K562 (cell line): ENCODE results near the gene TBC1D3K. TPM values are rescaled to one million over a fixed set of nuclear protein-coding genes. Genes with fewer than 3 reads are reported as not detected.
"Not testable (repeated sequence)": the region's sequence is repeated elsewhere in the genome, so short reads cannot be mapped to it uniquely, and the experiment has no call there.

ENCODE experiments used
- ATAC-seq: fragments of 200-7000 bp; cut with Tn5 transposase; 3 replicates; pipeline ENCODE4 v1.9.1; 2020; ENCODE audit warnings: moderate library complexity
- BruUV-seq: library from RNA; stranded (reverse); fragments of 400-500 nt; replicated peaks from 2 replicates; lab custom pipeline; 2021; lab: Mats Ljungman, UMichigan
- CTCF ChIA-PET: fragments of 300-600 bp; formaldehyde crosslinking; extraction: SDS; loops from one replicate; lab custom pipeline; 2021; ENCODE audit warnings: low intra/inter-chr PET ratio; lab: Yijun Ruan, JAX
- POLR2A ChIA-PET: fragments of 300-600, 350-650 bp; sonication (Branson Sonifier 250); formaldehyde crosslinking; extraction: SDS; loops from one replicate; lab custom pipeline; 2021; ENCODE audit warnings: antibody characterized with exemption, inconsistent platforms; lab: Yijun Ruan, JAX
- DNase-seq, 4 experiments: peaks; one replicate each; pipeline versions ENCODE4 v3.0.0 to v3.0.0-alpha.2; 2011 to 2018; ENCODE audit warnings: low spot score in 3 of 4, mixed read lengths in 3 of 4; ENCODE audit errors: extremely low read depth in 1 of 4
- FAIRE-seq: peaks from 2 replicates; lab custom pipeline; 2011; peaks lifted over from hg19 to GRCh38; lab: Jason Lieb, UNC
- H2AFZ ChIP-seq: 2 replicates; pipeline ENCODE4 v1.6.0; 2011; ENCODE audit warnings: low read depth, low read length, control low read depth, inconsistent platforms
- H3K27ac ChIP-seq: fragments of 200-600 bp; 3 replicates; pipeline ENCODE4 v1.8.0; 2011; ENCODE audit warnings: low read depth, mild to moderate bottlenecking, control low read depth, inconsistent platforms, low read length, moderate library complexity, mixed read lengths; ENCODE audit errors: extremely low read depth
- H3K27me3 ChIP-seq, 2 experiments: fragments of 300-600 bp in 1 of 2; 2 replicates in 1 of 2; 3 replicates in 1 of 2; pipeline versions ENCODE4 v1.6.0 to v1.8.0; 2011; ENCODE audit warnings: inconsistent platforms in 2 of 2, low read length in 2 of 2, mild to moderate bottlenecking in 1 of 2, mixed read lengths in 1 of 2, moderate library complexity in 1 of 2; ENCODE audit not compliant: control insufficient read depth in 2 of 2, insufficient read depth in 2 of 2
- H3K36me3 ChIP-seq: fragments of 300-600 bp; 3 replicates; pipeline ENCODE4 v1.8.0; 2011; ENCODE audit warnings: mild to moderate bottlenecking, low read length, inconsistent platforms; ENCODE audit not compliant: control insufficient read depth, insufficient read depth
- H3K4me1 ChIP-seq, 2 experiments: fragments of 200-600 bp in 1 of 2; replicated peaks in 1 of 2; 2 replicates in 1 of 2; 3 replicates in 1 of 2; pipeline versions ENCODE4 v1.5.1 to v1.8.0; 2011; ENCODE audit warnings: inconsistent platforms in 2 of 2, low read length in 2 of 2, mild to moderate bottlenecking in 1 of 2, mixed read lengths in 1 of 2, moderate library complexity in 1 of 2; ENCODE audit not compliant: control insufficient read depth in 2 of 2, insufficient read depth in 2 of 2
- H3K4me2 ChIP-seq: 2 replicates; pipeline ENCODE4 v1.6.1; 2011; ENCODE audit warnings: low read length, control low read depth, inconsistent platforms, mixed read lengths; ENCODE audit not compliant: insufficient read depth
- H3K4me3 ChIP-seq: fragments of 200-600 bp; sonication (generic), shearing (Covaris generic); 2 replicates; pipeline ENCODE4 v1.5.1; 2016; ENCODE audit warnings: control low read depth, inconsistent platforms
- H3K79me2 ChIP-seq: fragments of 200-600 bp; 3 replicates; pipeline ENCODE4 v1.8.0; 2011; ENCODE audit warnings: low read length, inconsistent platforms; ENCODE audit not compliant: control insufficient read depth, insufficient read depth
- H3K9ac ChIP-seq, 2 experiments: 2 replicates each; pipeline versions ENCODE4 v1.6.0 to v1.6.1; 2011; ENCODE audit warnings: low read depth in 2 of 2, low read length in 2 of 2, control low read depth in 1 of 2, inconsistent platforms in 1 of 2, mild to moderate bottlenecking in 1 of 2, mixed read lengths in 1 of 2; ENCODE audit not compliant: insufficient read depth in 1 of 2
- H3K9me1 ChIP-seq: one replicate; pipeline ENCODE4 v1.6.0; 2011; ENCODE audit warnings: inconsistent platforms, mild to moderate bottlenecking, low read length, moderate library complexity; ENCODE audit not compliant: control insufficient read depth, insufficient read depth
- H3K9me3 ChIP-seq: replicated peaks from 2 replicates; pipeline ENCODE4 v1.5.1; 2011; ENCODE audit warnings: low read depth, low read length, inconsistent platforms; ENCODE audit not compliant: control insufficient read depth, insufficient read depth
- H4K20me1 ChIP-seq: replicated peaks from 2 replicates; pipeline ENCODE4 v1.6.1; 2011; ENCODE audit warnings: low read length, inconsistent platforms, mixed read lengths; ENCODE audit not compliant: control insufficient read depth, insufficient read depth
- CBX1 ChIP-seq: sonication (generic); IDR thresholded peaks from 2 replicates; pipeline ENCODE4 v1.6.1; 2016; ENCODE audit warnings: antibody characterized with exemption, low read depth, mild to moderate bottlenecking
- CEBPB ChIP-seq: fragments of 450-650 bp; IDR thresholded peaks from 2 replicates; pipeline ENCODE4 v1.6.1; 2016; ENCODE audit warnings: missing genetic modification characterization, missing compliant biosample characterization
- CEBPG ChIP-seq, 3 experiments: fragments of 200-800 bp in 1 of 3; sonication (Bioruptor generic) in 1 of 3; sonication (generic) in 1 of 3; formaldehyde crosslinking in 1 of 3; IDR thresholded peaks in 2 of 3; conservative IDR thresholded peaks in 1 of 3; 2 replicates each; pipeline versions ENCODE4 v1.6.1 to v1.8.0; 2016 to 2022; ENCODE audit warnings: missing compliant biosample characterization in 2 of 3, missing genetic modification characterization in 2 of 3, mild to moderate bottlenecking in 1 of 3, missing genetic modification reagents in 1 of 3
- EZH2 ChIP-seq: IDR thresholded peaks from 2 replicates; pipeline ENCODE4 v1.6.1; 2012; ENCODE audit warnings: low read depth, mild to moderate bottlenecking, inconsistent platforms, low read length, borderline replicate concordance
- MEF2A ChIP-seq: IDR thresholded peaks from 2 replicates; pipeline ENCODE4 v1.6.1; 2011; ENCODE audit warnings: low read depth, mild to moderate bottlenecking, low read length, moderate library complexity; ENCODE audit not compliant: control insufficient read depth
- SMAD4 ChIP-seq: fragments of 250-450 bp; sonication (Bioruptor Pico); conservative IDR thresholded peaks from 2 replicates; pipeline ENCODE4 v1.8.0; 2021; ENCODE audit warnings: inconsistent platforms, mild to moderate bottlenecking, moderate library complexity
- TBP ChIP-seq: optimal IDR thresholded peaks from 2 replicates; pipeline ENCODE3; 2011; ENCODE audit warnings: low read depth, low read length, improper control_type of control experiment
- ZNF143 ChIP-seq: sonication (generic); formaldehyde crosslinking; IDR thresholded peaks from 2 replicates; pipeline ENCODE4 v1.9.0; 2022; ENCODE audit warnings: mild to moderate bottlenecking, missing genetic modification reagents
- ZNF146 ChIP-seq: IDR thresholded peaks from one replicate; pipeline ENCODE4 v1.6.1; 2018; ENCODE audit warnings: missing compliant biosample characterization; ENCODE audit not compliant: unreplicated experiment
- ZNF165 ChIP-seq: fragments of 250-450 bp; sonication (Bioruptor Pico); IDR thresholded peaks from 2 replicates; pipeline ENCODE4 v1.4.0; 2020; ENCODE audit warnings: borderline replicate concordance
- ZNF239 ChIP-seq: fragments of 250-450 bp; sonication (Bioruptor Pico); IDR thresholded peaks from 2 replicates; pipeline ENCODE4 v1.4.0; 2020; ENCODE audit warnings: mild to moderate bottlenecking
- ZNF766 ChIP-seq: fragments of 200-800 bp; sonication (Bioruptor generic); conservative IDR thresholded peaks from 2 replicates; pipeline ENCODE4 v1.6.1; 2016; ENCODE audit warnings: missing genetic modification characterization, missing compliant biosample characterization
- WGBS: fragments of 100-300 bp; shearing (Covaris generic); methylation state at CpG from one replicate; pipeline ENCODE4 v1.1.6; 2016; ENCODE audit warnings: low coverage, mixed read lengths; ENCODE audit not compliant: insufficient coverage; ENCODE audit errors: missing lambda C conversion rate; 5-methylcytosine and 5-hydroxymethylcytosine counted together
- in situ Hi-C: fragments of 300-500 bp; cut with MboI; formaldehyde crosslinking; loops from 4 replicates; pipeline ENCODE4 v1.15.0; 2018; ENCODE audit warnings: inconsistent platforms, mixed read lengths
- intact Hi-C: fragments of 100-400 bp; cut with micrococcal nuclease; formaldehyde crosslinking; loops from 2 replicates; pipeline ENCODE4 v1.14.2; 2022
- polyA plus RNA-seq, 8 experiments: library from polyadenylated mRNA; depleted of rRNA in 4 of 8; stranded (reverse) in 5 of 8; unstranded in 3 of 8; fragments of >200 nt; fragmentation: Nextera tagmentation in 2 of 8; fragmentation: Illumina TruSeq in 1 of 8; extraction: Ambion mirVana in 2 of 8; extraction: Trizol in 1 of 8; gene quantifications; 2 replicates each; pipeline versions ENCODE4 v1.2.1 to v1.2.3, GENCODE V29; 2011 to 2014; ENCODE audit warnings: inconsistent platforms in 1 of 8, missing spikeins in 1 of 8
- total RNA-seq, 7 experiments: library from RNA; depleted of rRNA in 6 of 7; stranded (reverse); fragments of >200 nt in 6 of 7; fragmentation: Illumina TruSeq in 2 of 7; extraction: Trizol in 2 of 7; gene quantifications; 2 replicates each; pipeline versions ENCODE4 v1.2.1 to v1.2.3, GENCODE V29; 2011 to 2021; ENCODE audit warnings: low replicate concordance in 1 of 7
- TF ChIP-seq, protein P1 (sequence below): fragments of 250-450 bp; sonication (Bioruptor Pico); IDR thresholded peaks from 2 replicates; pipeline ENCODE4 v1.5.0; 2020; ENCODE audit warnings: mild to moderate bottlenecking

Gene TBC1D3K
- total and polyA plus RNA-seq, 9 of the 15 experiments (the other 6 are each of a cell fraction or from before 2014, with no cell fraction given) = 0.07 TPM; not detected in 8

DNA sequence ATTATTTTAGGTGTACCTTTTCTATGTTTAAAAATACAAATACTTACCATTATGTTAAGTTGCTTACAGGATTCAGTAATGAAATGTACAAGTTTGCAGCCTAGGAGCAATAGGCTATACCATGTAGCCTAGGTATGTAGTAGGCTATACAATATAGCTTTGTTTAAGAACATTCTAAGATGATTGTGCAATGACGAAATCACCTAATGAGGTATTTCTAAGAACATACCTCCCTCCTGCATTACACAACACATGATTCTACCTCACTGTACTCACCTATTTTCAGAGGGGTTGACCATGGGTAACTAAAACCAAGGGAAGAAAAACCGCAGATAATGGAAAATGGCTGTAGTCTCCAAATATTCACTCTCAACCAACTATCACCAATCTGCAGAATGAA is 35.3 kb upstream of the TBC1D3K start:
- DNase-seq (no peak), ATAC-seq (no peak), FAIRE-seq (no peak)
- TF ChIP-seq MEF2A (no peak), SMAD4 (CRISPR knock-in tag) (no peak), ZNF165 (CRISPR knock-in tag) (no peak), TBP (no peak), EZH2 (no peak), ZNF239 (CRISPR knock-in tag) (no peak), ZNF146 (CRISPR knock-in tag) (no peak), CBX1 (no peak), ZNF143 (CRISPR knock-in tag) (no peak), CEBPG (CRISPR knock-in tag; IDR thresholded peaks at IDR 0.05) (no peak), CEBPG (tag; conservative IDR thresholded peaks at IDR 0.05 in 1 of 2, IDR thresholded peaks at IDR 0.05 in 1 of 2) (peak; percentile 48 to 52; a peak in 2 of 4 replicates), CEBPB (peak; percentile 81), ZNF766 (no peak)
- TF ChIP-seq, protein P1, sequence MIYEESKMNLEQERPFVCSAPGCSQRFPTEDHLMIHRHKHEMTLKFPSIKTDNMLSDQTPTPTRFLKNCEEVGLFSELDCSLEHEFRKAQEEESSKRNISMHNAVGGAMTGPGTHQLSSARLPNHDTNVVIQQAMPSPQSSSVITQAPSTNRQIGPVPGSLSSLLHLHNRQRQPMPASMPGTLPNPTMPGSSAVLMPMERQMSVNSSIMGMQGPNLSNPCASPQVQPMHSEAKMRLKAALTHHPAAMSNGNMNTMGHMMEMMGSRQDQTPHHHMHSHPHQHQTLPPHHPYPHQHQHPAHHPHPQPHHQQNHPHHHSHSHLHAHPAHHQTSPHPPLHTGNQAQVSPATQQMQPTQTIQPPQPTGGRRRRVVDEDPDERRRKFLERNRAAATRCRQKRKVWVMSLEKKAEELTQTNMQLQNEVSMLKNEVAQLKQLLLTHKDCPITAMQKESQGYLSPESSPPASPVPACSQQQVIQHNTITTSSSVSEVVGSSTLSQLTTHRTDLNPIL = no peak
- ChIA-PET CTCF (no interaction called here), POLR2A (no interaction called here)
- Histone ChIP-seq H3K9me3 (no peaks in the 10 kb centered on the region), H3K27ac (no peak overlapping the region), H3K9ac (no peak overlapping the region), H3K4me2 (no peak overlapping the region), H2AFZ (no peak overlapping the region), H3K9me1 (no peaks in the 10 kb centered on the region), H4K20me1 (no peaks in the 10 kb centered on the region), H3K4me3 (no peak overlapping the region), H3K27me3 (no peaks in the 10 kb centered on the region), H3K79me2 (no peaks in the 10 kb centered on the region), H3K36me3 (no peaks in the 10 kb centered on the region), H3K4me1 (no peaks in the 10 kb centered on the region; a peak in 1 of 5 replicates)
- in situ Hi-C loops = loop anchor here (10.0 kb wide), 1 partner anchor 1474 kb away; no protein-coding TSS in a partner anchor
- BruUV-seq = no TSS peak
- intact Hi-C loops = no loop called here
- 6% methylated on average over 2 of the region's 2 CpGs for WGBS

DNA sequence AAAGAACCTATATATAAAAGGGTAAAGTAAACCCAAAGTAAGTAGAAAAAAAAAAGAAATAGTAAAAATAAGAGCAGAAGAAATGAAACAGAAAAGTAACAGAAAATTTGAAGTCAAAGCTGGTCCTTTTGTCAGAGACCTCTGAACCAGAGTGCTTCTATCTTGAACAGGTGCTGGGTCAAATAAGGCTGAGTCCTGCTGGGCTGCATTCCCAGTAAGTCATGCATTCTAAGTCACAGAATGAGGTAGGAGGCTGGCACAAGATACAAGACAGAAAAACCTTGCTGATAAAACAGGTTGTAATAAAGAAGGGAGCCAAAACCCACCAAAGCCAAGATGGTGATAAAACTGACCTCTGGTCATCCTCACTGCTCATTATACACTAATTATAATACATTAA is 27.3 kb upstream of the TBC1D3K start:
- in situ Hi-C loops, H4K20me1 ChIP-seq, FAIRE-seq: not testable (repeated sequence)

More for the DNA sequence above, 27.3 kb upstream of the TBC1D3K start:
- ATAC-seq, H3K4me1 ChIP-seq, BruUV-seq, H2AFZ ChIP-seq, H3K9me1 ChIP-seq, H3K79me2 ChIP-seq, DNase-seq, POLR2A ChIA-PET, H3K36me3 ChIP-seq, H3K27me3 ChIP-seq, H3K9ac ChIP-seq, H3K4me2 ChIP-seq, H3K27ac ChIP-seq, H3K9me3 ChIP-seq, CTCF ChIA-PET, intact Hi-C loops, H3K4me3 ChIP-seq: not testable (repeated sequence)
